GM23338 (cell line): ENCODE results near the gene CUX1. TPM values are rescaled to one million over a fixed set of nuclear protein-coding genes. Genes with fewer than 3 reads are reported as not detected.

Experiments
- ATAC-seq: fragments of 200-7000 bp; cut with Tn5 transposase; 3 replicates; pipeline ENCODE4 v1.9.1; 2020
- DNase-seq: peaks from one replicate; pipeline ENCODE4 v3.0.0-alpha.2; 2015; ENCODE audit warnings: low spot score
- H2AFZ ChIP-seq: fragments of 200-600 bp; sonication (generic); 2 replicates; pipeline ENCODE4 v1.8.0; 2016; ENCODE audit warnings: antibody characterized with exemption, mild to moderate bottlenecking, moderate library complexity
- H3F3A ChIP-seq: fragments of 200-600 bp; sonication (generic); replicated peaks from 2 replicates; pipeline ENCODE4 v1.8.0; 2017; ENCODE audit warnings: antibody characterized with exemption, mixed run types, low read depth
- H3K27ac ChIP-seq: fragments of 200-600 bp; sonication (generic); 2 replicates; pipeline ENCODE4 v1.6.1; 2016; ENCODE audit warnings: low read depth
- H3K27me3 ChIP-seq: fragments of 200-600 bp; sonication (generic); 2 replicates; pipeline ENCODE4 v1.8.0; 2016; ENCODE audit warnings: mild to moderate bottlenecking, mixed run types, moderate library complexity; ENCODE audit not compliant: insufficient read depth
- H3K36me3 ChIP-seq: fragments of 200-600 bp; sonication (generic); 2 replicates; pipeline ENCODE4 v1.8.0; 2016; ENCODE audit warnings: mild to moderate bottlenecking; ENCODE audit not compliant: insufficient read depth
- H3K4me1 ChIP-seq: fragments of 200-600 bp; sonication (generic); 2 replicates; pipeline ENCODE4 v1.8.0; 2016; ENCODE audit warnings: mild to moderate bottlenecking, moderate library complexity; ENCODE audit not compliant: insufficient read depth
- H3K4me2 ChIP-seq: fragments of 200-600 bp; sonication (generic); 2 replicates; pipeline ENCODE4 v1.7.1; 2017; ENCODE audit warnings: mixed run types
- H3K4me3 ChIP-seq: fragments of 200-600 bp; sonication (generic); 2 replicates; pipeline ENCODE4 v1.6.1; 2016; ENCODE audit warnings: mixed run types
- H3K79me2 ChIP-seq: fragments of 200-600 bp; sonication (generic); replicated peaks from 2 replicates; pipeline ENCODE4 v1.8.0; 2017; ENCODE audit warnings: mild to moderate bottlenecking; ENCODE audit not compliant: insufficient read depth
- H3K9me2 ChIP-seq: fragments of 200-600 bp; sonication (generic); 2 replicates; pipeline ENCODE4 v1.8.0; 2017; ENCODE audit not compliant: insufficient read depth
- H4K20me1 ChIP-seq: fragments of 200-600 bp; sonication (generic); replicated peaks from 2 replicates; pipeline ENCODE4 v1.8.0; 2017; ENCODE audit warnings: mild to moderate bottlenecking; ENCODE audit not compliant: insufficient read depth
- H3K27ac Mint-ChIP-seq: 2 replicates; pipeline ENCODE4 v1.8.0; 2020; ENCODE audit warnings: inconsistent platforms, mild to moderate bottlenecking, moderate library complexity, mixed read lengths
- H3K27me3 Mint-ChIP-seq: 3 replicates; pipeline ENCODE4 v1.8.0; 2022; ENCODE audit warnings: low read depth, mild to moderate bottlenecking, moderate library complexity, mixed read lengths, inconsistent platforms; ENCODE audit not compliant: insufficient read depth, poor library complexity
- H3K36me3 Mint-ChIP-seq: 3 replicates; pipeline ENCODE4 v1.8.0; 2021; ENCODE audit warnings: low read depth, mild to moderate bottlenecking, inconsistent platforms, moderate library complexity, mixed read lengths
- H3K4me1 Mint-ChIP-seq: 3 replicates; pipeline ENCODE4 v1.8.0; 2020; ENCODE audit warnings: mild to moderate bottlenecking, inconsistent platforms, mixed read lengths
- H3K4me3 Mint-ChIP-seq: 3 replicates; pipeline ENCODE4 v1.8.0; 2021; ENCODE audit warnings: moderate library complexity, mild to moderate bottlenecking, inconsistent platforms, mixed read lengths
- H3K9me3 Mint-ChIP-seq: 3 replicates; pipeline ENCODE4 v1.8.0; 2020; ENCODE audit warnings: moderate library complexity, mild to moderate bottlenecking, inconsistent platforms, mixed read lengths
- CREB1 ChIP-seq: fragments of 250-450 bp; sonication (Bioruptor Pico); IDR thresholded peaks from 2 replicates; pipeline ENCODE4 v1.5.0; 2020; ENCODE audit warnings: low read depth, mild to moderate bottlenecking, moderate library complexity
- CTCF ChIP-seq, 2 experiments: fragments of 200-600 bp in 1 of 2; sonication (generic) in 1 of 2; conservative IDR thresholded peaks; 2 replicates each; pipeline versions ENCODE4 v1.5.1 to v1.6.1; 2016 to 2017; ENCODE audit warnings: antibody characterized with exemption in 2 of 2, low read depth in 2 of 2, mild to moderate bottlenecking in 2 of 2, moderate library complexity in 1 of 2
- ETS1 ChIP-seq: IDR thresholded peaks from 2 replicates; pipeline ENCODE4 v1.6.1; 2016; ENCODE audit warnings: antibody characterized with exemption
- EZH2 ChIP-seq: fragments of 200-600 bp; sonication (generic); IDR thresholded peaks from one replicate; pipeline ENCODE4 v1.8.0; 2017; ENCODE audit warnings: antibody characterized with exemption, mild to moderate bottlenecking, low read depth; ENCODE audit not compliant: unreplicated experiment
- JUNB ChIP-seq: IDR thresholded peaks from one replicate; pipeline ENCODE4 v1.6.1; 2016; ENCODE audit warnings: antibody characterized with exemption; ENCODE audit not compliant: unreplicated experiment
- POLR2AphosphoS5 ChIP-seq: IDR thresholded peaks from 2 replicates; pipeline ENCODE4 v1.6.1; 2016; ENCODE audit warnings: antibody characterized with exemption, low read depth
- REST ChIP-seq: IDR thresholded peaks from one replicate; pipeline ENCODE4 v1.6.1; 2018; ENCODE audit warnings: antibody characterized with exemption; ENCODE audit not compliant: unreplicated experiment
- STAT1 ChIP-seq: IDR thresholded peaks from one replicate; pipeline ENCODE4 v1.6.1; 2016; ENCODE audit warnings: antibody characterized with exemption; ENCODE audit not compliant: unreplicated experiment
- ZNF114 ChIP-seq: fragments of 250-450 bp; sonication (Bioruptor Pico); IDR thresholded peaks from 2 replicates; pipeline ENCODE4 v1.5.0; 2020; ENCODE audit warnings: mild to moderate bottlenecking, moderate library complexity
- ZNF331 ChIP-seq: fragments of 250-450 bp; sonication (Bioruptor Pico); IDR thresholded peaks from 2 replicates; pipeline ENCODE4 v1.5.0; 2020; ENCODE audit warnings: low read depth, mild to moderate bottlenecking, moderate library complexity
- polyA plus RNA-seq: library from polyadenylated mRNA; unstranded; fragments of >200 nt; fragmentation: Nextera tagmentation; extraction: Ambion mirVana; gene quantifications from 2 replicates; pipeline ENCODE4 v1.2.1, GENCODE V29; 2016
- total RNA-seq: library from RNA; depleted of rRNA; stranded (reverse); fragments of >200 nt; shearing (Covaris generic); gene quantifications from 2 replicates; pipeline ENCODE4 v1.2.3, GENCODE V29; 2014

CUX1 gene
- total and polyA plus RNA-seq, 2 experiments from 2014 or later, result 49.9 to 64.0 TPM

GRCh38 chr7:102115181-102115580, 297.8 kb downstream of the CUX1 start (continued):
- TF ChIP-seq REST, result no peak
- TF ChIP-seq ZNF331, result no peak
- no peak for TF ChIP-seq POLR2AphosphoS5
- no peak for TF ChIP-seq ETS1
- no peak for TF ChIP-seq CTCF (conservative IDR thresholded peaks at IDR 0.05; ENCODE audit: low read depth in 2 of 2)
- TF ChIP-seq JUNB, result no peak
- no peak for TF ChIP-seq EZH2
- no peak for TF ChIP-seq ZNF114 (CRISPR knock-in tag)
- TF ChIP-seq CREB1, result no peak
- no peak for TF ChIP-seq STAT1

- peaks cover 34% of the 10 kb centered on the region for H3K36me3 Mint-ChIP-seq
- no peak for TF ChIP-seq EZH2
- H3K79me2 ChIP-seq, result peaks cover 5% of the 10 kb centered on the region; the same call in 1 of the 2 replicates
- peaks cover 11% of the 10 kb centered on the region for H3K36me3 ChIP-seq
- H3F3A ChIP-seq, result no peaks in the 10 kb centered on the region
- H3K4me3 ChIP-seq, result no peak overlapping the region
- no peak overlapping the region for H2AFZ ChIP-seq
- no peak for DNase-seq
- H3K27ac Mint-ChIP-seq, result no peak overlapping the region
- H3K4me1 ChIP-seq, result peaks cover 3% of the 10 kb centered on the region; the same call in 1 of the 2 replicates
- no peaks in the 10 kb centered on the region; the same call in 2 of the 3 replicates for H3K9me3 Mint-ChIP-seq
- peaks cover 6% of the 10 kb centered on the region for H3K27me3 Mint-ChIP-seq
- H3K4me1 Mint-ChIP-seq, result peaks cover 17% of the 10 kb centered on the region; the same call in 2 of the 3 replicates
- no peak overlapping the region for H3K27ac ChIP-seq
- H4K20me1 ChIP-seq, result no peaks in the 10 kb centered on the region
- H3K9me2 ChIP-seq, result no peaks in the 10 kb centered on the region
- no peak overlapping the region for H3K4me2 ChIP-seq
- H3K4me3 Mint-ChIP-seq, result no peak overlapping the region
- no peaks in the 10 kb centered on the region for H3K27me3 ChIP-seq
- no peak for ATAC-seq
These were observed 298.5 kb downstream of the CUX1 start for GRCh38 chr7:102115931-102116330.
